Neural progenitor cell (in vitro differentiated cells): ENCODE measurements around the gene ZNF414.

ENCODE experiments used
- EZH2 ChIP-seq: fragments of 200-600 bp; sonication (generic); IDR thresholded peaks from 2 replicates; pipeline ENCODE4 v1.6.1; 2017; ENCODE audit warnings: antibody characterized with exemption, mild to moderate bottlenecking, moderate library complexity
- EZH2phosphoT487 ChIP-seq: fragments of 200-600 bp; sonication (generic); IDR thresholded peaks from 2 replicates; pipeline ENCODE4 v1.6.1; 2017; ENCODE audit warnings: antibody characterized with exemption
- TF ChIP-seq, protein P1 (sequence below): fragments of 200-600 bp; sonication (generic); IDR thresholded peaks from 2 replicates; pipeline ENCODE4 v1.5.1; 2017; ENCODE audit warnings: antibody characterized with exemption, mild to moderate bottlenecking

GRCh38 chr19:8531470-8531869, 17.5 kb upstream of the ZNF414 start:
- no peak for TF ChIP-seq EZH2
- TF ChIP-seq, protein P1, sequence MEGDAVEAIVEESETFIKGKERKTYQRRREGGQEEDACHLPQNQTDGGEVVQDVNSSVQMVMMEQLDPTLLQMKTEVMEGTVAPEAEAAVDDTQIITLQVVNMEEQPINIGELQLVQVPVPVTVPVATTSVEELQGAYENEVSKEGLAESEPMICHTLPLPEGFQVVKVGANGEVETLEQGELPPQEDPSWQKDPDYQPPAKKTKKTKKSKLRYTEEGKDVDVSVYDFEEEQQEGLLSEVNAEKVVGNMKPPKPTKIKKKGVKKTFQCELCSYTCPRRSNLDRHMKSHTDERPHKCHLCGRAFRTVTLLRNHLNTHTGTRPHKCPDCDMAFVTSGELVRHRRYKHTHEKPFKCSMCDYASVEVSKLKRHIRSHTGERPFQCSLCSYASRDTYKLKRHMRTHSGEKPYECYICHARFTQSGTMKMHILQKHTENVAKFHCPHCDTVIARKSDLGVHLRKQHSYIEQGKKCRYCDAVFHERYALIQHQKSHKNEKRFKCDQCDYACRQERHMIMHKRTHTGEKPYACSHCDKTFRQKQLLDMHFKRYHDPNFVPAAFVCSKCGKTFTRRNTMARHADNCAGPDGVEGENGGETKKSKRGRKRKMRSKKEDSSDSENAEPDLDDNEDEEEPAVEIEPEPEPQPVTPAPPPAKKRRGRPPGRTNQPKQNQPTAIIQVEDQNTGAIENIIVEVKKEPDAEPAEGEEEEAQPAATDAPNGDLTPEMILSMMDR, result no peak
- no peak for TF ChIP-seq EZH2phosphoT487
